Activated naive CD8-positive, alpha-beta T cell treated with anti-CD3 and anti-CD28 coated beads, Interleukin-2, amount 50 U/mL, for 16 hours (primary cell): Measurements from ENCODE around the gene DNASE1.
"Not testable (repeated sequence)": the region's sequence is repeated elsewhere in the genome, so short reads cannot be mapped to it uniquely, and the experiment has no call there.

Source experiments
- DNase-seq: peaks from one replicate; pipeline ENCODE4 v3.0.0-alpha.2; 2020; ENCODE audit warnings: low read depth, low spot score

Gene DNASE1

GRCh38 chr16:3654249-3654991 is at the start of gene DNASE1:
Gene DNASE1 (plus strand): TSS chr16:3654691. CDS start chr16:3655374, 683 bp downstream.
- peak; percentile 17 for DNase-seq

- DNase-seq, result no peak
These were observed 48.0 kb upstream of the DNASE1 start for GRCh38 chr16:3606441-3606840.

- no peak for DNase-seq
These were observed 47.3 kb upstream of the DNASE1 start for GRCh38 chr16:3607161-3607560.

- no peak for DNase-seq
These were observed 46.9 kb upstream of the DNASE1 start for GRCh38 chr16:3607634-3608033.

- no peak for DNase-seq
These were observed 46.4 kb upstream of the DNASE1 start for GRCh38 chr16:3608069-3608468.

- DNase-seq, result not testable (repeated sequence)
These were observed 45.5 kb upstream of the DNASE1 start for GRCh38 chr16:3608976-3609375.

GRCh38 chr16:3609895-3610697 is 44.4 kb upstream of the DNASE1 start:
- no peak for DNase-seq

- no peak for DNase-seq
These were observed 43.8 kb upstream of the DNASE1 start for GRCh38 chr16:3610698-3611145.

GRCh38 chr16:3611146-3611975 is 43.1 kb upstream of the DNASE1 start, which contains the start of gene SLX4:
Gene SLX4 (minus strand): TSS chr16:3611606. CDS start chr16:3608964, 2,642 bp downstream.
- DNase-seq, result peak; percentile 70

- DNase-seq, result no peak
These were observed 41.7 kb upstream of the DNASE1 start for GRCh38 chr16:3612510-3613466.

- DNase-seq, result no peak
These were observed 35.7 kb upstream of the DNASE1 start for GRCh38 chr16:3618769-3619141.

GRCh38 chr16:3623642-3624041 is 30.8 kb upstream of the DNASE1 start:
- no peak for DNase-seq

GRCh38 chr16:3625331-3625730 is 29.2 kb upstream of the DNASE1 start:
- no peak for DNase-seq

- no peak for DNase-seq
These were observed 28.4 kb upstream of the DNASE1 start for GRCh38 chr16:3625911-3626732.

GRCh38 chr16:3637371-3637923 is 17.0 kb upstream of the DNASE1 start:
- DNase-seq, result no peak

GRCh38 chr16:3638916-3639644 is 15.4 kb upstream of the DNASE1 start:
- no peak for DNase-seq

- DNase-seq, result no peak
These were observed 14.3 kb upstream of the DNASE1 start for GRCh38 chr16:3640207-3640606.

- no peak for DNase-seq
These were observed 13.6 kb upstream of the DNASE1 start for GRCh38 chr16:3640632-3641501.
